K562 (cell line): ENCODE measurements around the gene LMAN1. TPM values are rescaled to one million over a fixed set of nuclear protein-coding genes. Genes with fewer than 3 reads are reported as not detected.

ENCODE experiments used
- ATAC-seq: fragments of 200-7000 bp; cut with Tn5 transposase; 3 replicates; pipeline ENCODE4 v1.9.1; 2020; ENCODE audit warnings: moderate library complexity
- BruUV-seq: library from RNA; stranded (reverse); fragments of 400-500 nt; replicated peaks from 2 replicates; lab custom pipeline; 2021; lab: Mats Ljungman, UMichigan
- CTCF ChIA-PET: fragments of 300-600 bp; formaldehyde crosslinking; extraction: SDS; loops from one replicate; lab custom pipeline; 2021; ENCODE audit warnings: low intra/inter-chr PET ratio; lab: Yijun Ruan, JAX
- POLR2A ChIA-PET: fragments of 300-600, 350-650 bp; sonication (Branson Sonifier 250); formaldehyde crosslinking; extraction: SDS; loops from one replicate; lab custom pipeline; 2021; ENCODE audit warnings: antibody characterized with exemption, inconsistent platforms; lab: Yijun Ruan, JAX
- DNase-seq, 4 experiments: peaks; one replicate each; pipeline versions ENCODE4 v3.0.0 to v3.0.0-alpha.2; 2011 to 2018; ENCODE audit warnings: low spot score in 3 of 4, mixed read lengths in 3 of 4; ENCODE audit errors: extremely low read depth in 1 of 4
- FAIRE-seq: peaks from 2 replicates; lab custom pipeline; 2011; peaks lifted over from hg19 to GRCh38; lab: Jason Lieb, UNC
- H2AFZ ChIP-seq: 2 replicates; pipeline ENCODE4 v1.6.0; 2011; ENCODE audit warnings: low read depth, low read length, control low read depth, inconsistent platforms
- H3K27ac ChIP-seq: fragments of 200-600 bp; 3 replicates; pipeline ENCODE4 v1.8.0; 2011; ENCODE audit warnings: low read depth, mild to moderate bottlenecking, control low read depth, inconsistent platforms, low read length, moderate library complexity, mixed read lengths; ENCODE audit errors: extremely low read depth
- H3K27me3 ChIP-seq, 2 experiments: fragments of 300-600 bp in 1 of 2; 2 replicates in 1 of 2; 3 replicates in 1 of 2; pipeline versions ENCODE4 v1.6.0 to v1.8.0; 2011; ENCODE audit warnings: inconsistent platforms in 2 of 2, low read length in 2 of 2, mild to moderate bottlenecking in 1 of 2, mixed read lengths in 1 of 2, moderate library complexity in 1 of 2; ENCODE audit not compliant: control insufficient read depth in 2 of 2, insufficient read depth in 2 of 2
- H3K36me3 ChIP-seq: fragments of 300-600 bp; 3 replicates; pipeline ENCODE4 v1.8.0; 2011; ENCODE audit warnings: mild to moderate bottlenecking, low read length, inconsistent platforms; ENCODE audit not compliant: control insufficient read depth, insufficient read depth
- H3K4me1 ChIP-seq, 2 experiments: fragments of 200-600 bp in 1 of 2; replicated peaks in 1 of 2; 2 replicates in 1 of 2; 3 replicates in 1 of 2; pipeline versions ENCODE4 v1.5.1 to v1.8.0; 2011; ENCODE audit warnings: inconsistent platforms in 2 of 2, low read length in 2 of 2, mild to moderate bottlenecking in 1 of 2, mixed read lengths in 1 of 2, moderate library complexity in 1 of 2; ENCODE audit not compliant: control insufficient read depth in 2 of 2, insufficient read depth in 2 of 2
- H3K4me2 ChIP-seq: 2 replicates; pipeline ENCODE4 v1.6.1; 2011; ENCODE audit warnings: low read length, control low read depth, inconsistent platforms, mixed read lengths; ENCODE audit not compliant: insufficient read depth
- H3K4me3 ChIP-seq: fragments of 200-600 bp; sonication (generic), shearing (Covaris generic); 2 replicates; pipeline ENCODE4 v1.5.1; 2016; ENCODE audit warnings: control low read depth, inconsistent platforms
- H3K79me2 ChIP-seq: fragments of 200-600 bp; 3 replicates; pipeline ENCODE4 v1.8.0; 2011; ENCODE audit warnings: low read length, inconsistent platforms; ENCODE audit not compliant: control insufficient read depth, insufficient read depth
- H3K9ac ChIP-seq, 2 experiments: 2 replicates each; pipeline versions ENCODE4 v1.6.0 to v1.6.1; 2011; ENCODE audit warnings: low read depth in 2 of 2, low read length in 2 of 2, control low read depth in 1 of 2, inconsistent platforms in 1 of 2, mild to moderate bottlenecking in 1 of 2, mixed read lengths in 1 of 2; ENCODE audit not compliant: insufficient read depth in 1 of 2
- H3K9me1 ChIP-seq: one replicate; pipeline ENCODE4 v1.6.0; 2011; ENCODE audit warnings: inconsistent platforms, mild to moderate bottlenecking, low read length, moderate library complexity; ENCODE audit not compliant: control insufficient read depth, insufficient read depth
- H3K9me3 ChIP-seq: replicated peaks from 2 replicates; pipeline ENCODE4 v1.5.1; 2011; ENCODE audit warnings: low read depth, low read length, inconsistent platforms; ENCODE audit not compliant: control insufficient read depth, insufficient read depth
- H4K20me1 ChIP-seq: replicated peaks from 2 replicates; pipeline ENCODE4 v1.6.1; 2011; ENCODE audit warnings: low read length, inconsistent platforms, mixed read lengths; ENCODE audit not compliant: control insufficient read depth, insufficient read depth
- DPF2 ChIP-seq: fragments of 450-650 bp; IDR thresholded peaks from 2 replicates; pipeline ENCODE4 v1.6.1; 2016
- ELF1 ChIP-seq: fragments of 200-800 bp; sonication (Bioruptor generic); IDR thresholded peaks from 2 replicates; pipeline ENCODE4 v1.6.1; 2016; ENCODE audit warnings: missing genetic modification characterization, missing compliant biosample characterization
- FOXM1 ChIP-seq, 2 experiments: fragments of 450-650 bp in 1 of 2; sonication (generic) in 1 of 2; formaldehyde crosslinking in 1 of 2; IDR thresholded peaks; 2 replicates each; pipeline versions ENCODE4 v1.6.1 to v1.9.0; 2017 to 2022; ENCODE audit warnings: low read depth in 2 of 2, mild to moderate bottlenecking in 2 of 2, missing genetic modification reagents in 1 of 2, moderate library complexity in 1 of 2
- MED1 ChIP-seq: sonication (generic); formaldehyde crosslinking; IDR thresholded peaks from 2 replicates; pipeline ENCODE4 v1.8.1; 2023; ENCODE audit warnings: missing genetic modification reagents, borderline replicate concordance
- PHB2 ChIP-seq: fragments of 450-650 bp; IDR thresholded peaks from 2 replicates; pipeline ENCODE4 v1.6.1; 2017; ENCODE audit warnings: low read depth
- SMARCC2 ChIP-seq: fragments of 450-650 bp; IDR thresholded peaks from 2 replicates; pipeline ENCODE4 v1.6.1; 2017; ENCODE audit warnings: antibody characterized with exemption, moderate library complexity, mild to moderate bottlenecking, low read depth
- ZC3H4 ChIP-seq: sonication (generic); formaldehyde crosslinking; IDR thresholded peaks from 2 replicates; pipeline ENCODE4 v1.9.0; 2021; ENCODE audit warnings: missing genetic modification reagents, borderline replicate concordance
- ZNF175 ChIP-seq: fragments of 200-800 bp; sonication (Bioruptor generic); IDR thresholded peaks from 2 replicates; pipeline ENCODE4 v1.6.1; 2016; ENCODE audit warnings: low read depth, mild to moderate bottlenecking, missing genetic modification characterization, missing compliant biosample characterization
- WGBS: fragments of 100-300 bp; shearing (Covaris generic); methylation state at CpG from one replicate; pipeline ENCODE4 v1.1.6; 2016; ENCODE audit warnings: low coverage, mixed read lengths; ENCODE audit not compliant: insufficient coverage; ENCODE audit errors: missing lambda C conversion rate; 5-methylcytosine and 5-hydroxymethylcytosine counted together
- in situ Hi-C: fragments of 300-500 bp; cut with MboI; formaldehyde crosslinking; loops from 4 replicates; pipeline ENCODE4 v1.15.0; 2018; ENCODE audit warnings: inconsistent platforms, mixed read lengths
- intact Hi-C: fragments of 100-400 bp; cut with micrococcal nuclease; formaldehyde crosslinking; loops from 2 replicates; pipeline ENCODE4 v1.14.2; 2022
- polyA plus RNA-seq, 8 experiments: library from polyadenylated mRNA; depleted of rRNA in 4 of 8; stranded (reverse) in 5 of 8; unstranded in 3 of 8; fragments of >200 nt; fragmentation: Nextera tagmentation in 2 of 8; fragmentation: Illumina TruSeq in 1 of 8; extraction: Ambion mirVana in 2 of 8; extraction: Trizol in 1 of 8; gene quantifications; 2 replicates each; pipeline versions ENCODE4 v1.2.1 to v1.2.3, GENCODE V29; 2011 to 2014; ENCODE audit warnings: inconsistent platforms in 1 of 8, missing spikeins in 1 of 8
- total RNA-seq, 7 experiments: library from RNA; depleted of rRNA in 6 of 7; stranded (reverse); fragments of >200 nt in 6 of 7; fragmentation: Illumina TruSeq in 2 of 7; extraction: Trizol in 2 of 7; gene quantifications; 2 replicates each; pipeline versions ENCODE4 v1.2.1 to v1.2.3, GENCODE V29; 2011 to 2021; ENCODE audit warnings: low replicate concordance in 1 of 7

The LMAN1 gene
- total and polyA plus RNA-seq, 9 of the 15 experiments (the other 6 are each of a cell fraction or from before 2014, with no cell fraction given) = 18.8 to 108 (median 71.2) TPM

DNA sequence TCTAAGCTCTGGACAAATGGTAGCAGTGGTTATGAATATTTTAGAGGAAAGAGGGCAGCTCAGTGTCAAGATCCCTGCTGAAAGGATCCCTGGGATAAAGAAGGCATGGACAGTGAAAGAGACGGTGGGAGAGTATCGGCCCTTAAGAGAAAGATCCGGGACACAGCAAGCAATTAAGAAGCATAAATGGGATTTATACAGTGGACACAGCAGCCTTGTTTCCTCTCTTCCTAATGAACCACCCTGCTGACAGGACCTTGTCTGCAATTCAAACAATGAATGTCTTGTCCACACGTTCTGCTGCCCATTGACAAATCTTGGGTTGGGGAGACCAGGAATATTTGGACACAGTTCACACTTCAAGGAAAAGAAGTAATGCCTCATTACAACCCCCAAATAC is 57.1 kb downstream of the LMAN1 start:
- WGBS = 0% methylated on average over 4 of the region's 4 CpGs

DNA sequence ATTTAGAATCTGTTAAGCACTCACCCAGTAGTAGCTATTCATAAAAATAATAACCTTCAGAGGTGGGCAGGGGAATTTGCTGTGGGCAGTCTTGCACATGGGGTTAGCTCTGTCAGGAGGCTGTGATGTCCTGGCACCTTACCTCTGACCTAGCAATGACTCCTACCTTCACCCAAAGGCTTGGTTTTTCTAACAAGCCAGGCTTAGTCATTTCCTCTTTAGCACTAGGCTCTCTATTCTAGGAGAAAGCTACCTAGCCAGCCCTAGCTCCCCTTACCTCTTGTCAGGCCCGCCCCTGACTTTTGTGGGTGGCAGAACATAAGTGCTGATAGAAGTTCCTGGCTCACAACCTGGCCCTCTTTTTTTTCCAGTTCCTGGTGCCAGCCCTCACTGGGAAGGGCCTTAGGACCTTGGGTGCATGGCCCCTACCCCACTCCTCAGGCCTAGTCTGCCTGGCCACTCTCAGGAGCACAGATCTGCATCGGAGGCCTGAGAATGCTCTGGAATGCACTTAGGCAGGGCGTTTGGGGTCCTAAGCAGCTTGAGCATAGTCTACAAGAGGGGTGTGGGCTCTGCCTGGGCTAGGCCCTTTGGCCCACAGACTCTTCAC is 58.3 kb downstream of the LMAN1 start:
- no peak overlapping the region for H3K9ac ChIP-seq
- TF ChIP-seq MED1 (no peak), PHB2 (no peak), DPF2 (no peak), ZC3H4 (no peak), ZNF175 (CRISPR knock-in tag) (no peak)

More for the DNA sequence above, 57.1 kb downstream of the LMAN1 start:
- ChIA-PET CTCF (no interaction called here), POLR2A (no interaction called here)
- Histone ChIP-seq H3K27me3 (peaks cover 3 to 38% of the 10 kb centered on the region in 2 experiments; a peak in 4 of 5 replicates), H3K4me2 (no peak overlapping the region), H4K20me1 (no peaks in the 10 kb centered on the region), H3K9ac (no peak overlapping the region), H3K79me2 (no peaks in the 10 kb centered on the region), H3K9me1 (no peaks in the 10 kb centered on the region), H3K27ac (no peak overlapping the region), H3K36me3 (no peaks in the 10 kb centered on the region), H3K4me3 (no peak overlapping the region), H3K4me1 (no peaks in the 10 kb centered on the region), H3K9me3 (no peaks in the 10 kb centered on the region), H2AFZ (no peak overlapping the region)
- FAIRE-seq = no peak
- no peak for TF ChIP-seq FOXM1 (IDR thresholded peaks at IDR 0.05; ENCODE audit: low read depth)
- TF ChIP-seq FOXM1 (CRISPR knock-in tag; IDR thresholded peaks at IDR 0.05; ENCODE audit: low read depth) = no peak
- TF ChIP-seq ELF1 (tag) = no peak
- no peak for TF ChIP-seq SMARCC2
- in situ Hi-C loops (no loop called here), intact Hi-C loops (no loop called here)
- no TSS peak for BruUV-seq
- DNase-seq = no peak
- ATAC-seq = no peak

More for the DNA sequence above, 58.3 kb downstream of the LMAN1 start:
- in situ Hi-C loops (no loop called here), intact Hi-C loops (no loop called here)
- H3K9me3 ChIP-seq = no peaks in the 10 kb centered on the region
- no peaks in the 10 kb centered on the region for H4K20me1 ChIP-seq
- no peak overlapping the region for H3K4me3 ChIP-seq
- no peak for FAIRE-seq
- peaks cover 3 to 33% of the 10 kb centered on the region in 2 experiments; a peak in 4 of 5 replicates for H3K27me3 ChIP-seq
- ChIA-PET POLR2A (no interaction called here), CTCF (no interaction called here)
- H2AFZ ChIP-seq = no peak overlapping the region
- no TSS peak for BruUV-seq
- no peak for DNase-seq
- H3K4me1 ChIP-seq = no peaks in the 10 kb centered on the region
- no peaks in the 10 kb centered on the region for H3K36me3 ChIP-seq
- no peaks in the 10 kb centered on the region for H3K9me1 ChIP-seq
- H3K4me2 ChIP-seq = no peak overlapping the region
- H3K27ac ChIP-seq = no peak overlapping the region
- no peaks in the 10 kb centered on the region for H3K79me2 ChIP-seq
- 0% methylated on average over 3 of the region's 3 CpGs for WGBS
- no peak for ATAC-seq
